ENCODE data around the gene TSPYL2. TPM values are rescaled to one million over a fixed set of nuclear protein-coding genes. Genes with fewer than 3 reads are reported as not detected.

The TSPYL2 gene
- total RNA-seq, 3 donors from 2014 or later (not counting 1 experiment from before 2014, with no cell fraction given), result 103 to 318 (median 139) TPM

DNA sequence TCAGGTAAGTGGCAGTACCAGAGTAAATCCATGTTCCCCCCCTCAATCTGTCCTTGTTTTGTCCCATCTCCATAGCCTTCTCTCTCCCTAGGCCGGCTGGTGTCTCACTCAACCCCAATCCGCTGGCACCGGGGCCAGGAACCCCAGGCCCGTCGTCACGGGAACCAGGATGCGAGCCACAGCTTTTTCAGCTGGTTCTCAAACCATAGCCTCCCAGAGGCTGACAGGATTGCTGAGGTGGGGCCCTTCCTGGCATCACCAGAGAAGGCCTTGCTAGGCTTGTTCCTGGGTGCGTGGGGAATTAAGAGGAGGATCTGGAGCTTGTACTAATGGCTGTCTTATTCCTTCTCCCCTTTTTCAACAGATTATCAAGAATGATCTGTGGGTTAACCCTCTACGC is 2.7 kb downstream of the TSPYL2 start:
- ATAC-seq, result no peak
- TF ChIP-seq, protein P1, sequence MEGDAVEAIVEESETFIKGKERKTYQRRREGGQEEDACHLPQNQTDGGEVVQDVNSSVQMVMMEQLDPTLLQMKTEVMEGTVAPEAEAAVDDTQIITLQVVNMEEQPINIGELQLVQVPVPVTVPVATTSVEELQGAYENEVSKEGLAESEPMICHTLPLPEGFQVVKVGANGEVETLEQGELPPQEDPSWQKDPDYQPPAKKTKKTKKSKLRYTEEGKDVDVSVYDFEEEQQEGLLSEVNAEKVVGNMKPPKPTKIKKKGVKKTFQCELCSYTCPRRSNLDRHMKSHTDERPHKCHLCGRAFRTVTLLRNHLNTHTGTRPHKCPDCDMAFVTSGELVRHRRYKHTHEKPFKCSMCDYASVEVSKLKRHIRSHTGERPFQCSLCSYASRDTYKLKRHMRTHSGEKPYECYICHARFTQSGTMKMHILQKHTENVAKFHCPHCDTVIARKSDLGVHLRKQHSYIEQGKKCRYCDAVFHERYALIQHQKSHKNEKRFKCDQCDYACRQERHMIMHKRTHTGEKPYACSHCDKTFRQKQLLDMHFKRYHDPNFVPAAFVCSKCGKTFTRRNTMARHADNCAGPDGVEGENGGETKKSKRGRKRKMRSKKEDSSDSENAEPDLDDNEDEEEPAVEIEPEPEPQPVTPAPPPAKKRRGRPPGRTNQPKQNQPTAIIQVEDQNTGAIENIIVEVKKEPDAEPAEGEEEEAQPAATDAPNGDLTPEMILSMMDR (IDR thresholded peaks at IDR 0.05), result no peak
- intact Hi-C loops (cut with micrococcal nuclease), result loop anchor here (5.0 to 10.0 kb wide), 2 partner anchors 142 to 600 kb away; partner anchors contain the start of genes HUWE1 and KDM5C
- Histone ChIP-seq H3K4me1 (ENCODE audit: control insufficient read depth, insufficient read depth, low read length) (peaks cover 28% of the 10 kb centered on the region), H3K4me3 (ENCODE audit: low read length) (no peak overlapping the region), H3K27me3 (ENCODE audit: control insufficient read depth, insufficient read depth, low read length) (no peaks in the 10 kb centered on the region), H3K36me3 (ENCODE audit: control insufficient read depth, insufficient read depth, low read length) (peaks cover 8% of the 10 kb centered on the region), H3K27ac (ENCODE audit: low read length) (no peak overlapping the region), H3K9me3 (ENCODE audit: control insufficient read depth, insufficient read depth, low read length) (no peaks in the 10 kb centered on the region)
- no peak for DNase-seq
- WGBS (ENCODE audit: insufficient coverage), result 100% methylated on average over 7 of the region's 9 CpGs
- H3K9me3 Mint-ChIP-seq, result no peaks in the 10 kb centered on the region
- H3K27ac Mint-ChIP-seq, result peak overlapping the region; percentile 60 to 86
- H3K4me1 Mint-ChIP-seq, result peaks cover 19 to 57% of the 10 kb centered on the region in 2 donors
- peak overlapping the region; percentile 26 for H3K4me3 Mint-ChIP-seq
- H3K36me3 Mint-ChIP-seq, result no peaks in the 10 kb centered on the region
- H3K27me3 Mint-ChIP-seq (ENCODE audit: low read depth in 2 of 2), result no peaks in the 10 kb centered on the region

DNA sequence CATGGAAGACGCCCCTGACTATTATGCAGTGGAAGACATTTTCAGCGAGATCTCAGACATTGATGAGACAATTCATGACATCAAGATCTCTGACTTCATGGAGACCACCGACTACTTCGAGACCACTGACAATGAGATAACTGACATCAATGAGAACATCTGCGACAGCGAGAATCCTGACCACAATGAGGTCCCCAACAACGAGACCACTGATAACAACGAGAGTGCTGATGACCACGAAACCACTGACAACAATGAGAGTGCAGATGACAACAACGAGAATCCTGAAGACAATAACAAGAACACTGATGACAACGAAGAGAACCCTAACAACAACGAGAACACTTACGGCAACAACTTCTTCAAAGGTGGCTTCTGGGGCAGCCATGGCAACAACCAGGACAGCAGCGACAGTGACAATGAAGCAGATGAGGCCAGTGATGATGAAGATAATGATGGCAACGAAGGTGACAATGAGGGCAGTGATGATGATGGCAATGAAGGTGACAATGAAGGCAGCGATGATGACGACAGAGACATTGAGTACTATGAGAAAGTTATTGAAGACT is 3.6 kb downstream of the TSPYL2 start:
- Histone ChIP-seq H3K27me3 (ENCODE audit: control insufficient read depth, insufficient read depth, low read length) (no peaks in the 10 kb centered on the region), H3K9me3 (ENCODE audit: control insufficient read depth, insufficient read depth, low read length) (no peaks in the 10 kb centered on the region), H3K4me3 (ENCODE audit: low read length) (no peak overlapping the region), H3K36me3 (ENCODE audit: control insufficient read depth, insufficient read depth, low read length) (peaks cover 8% of the 10 kb centered on the region), H3K27ac (ENCODE audit: low read length) (no peak overlapping the region), H3K4me1 (ENCODE audit: control insufficient read depth, insufficient read depth, low read length) (peaks cover 25% of the 10 kb centered on the region)
- no peaks in the 10 kb centered on the region for H3K9me3 Mint-ChIP-seq
- H3K36me3 Mint-ChIP-seq, result no peaks in the 10 kb centered on the region
- intact Hi-C loops (cut with micrococcal nuclease), result loop anchor here (5.0 to 10.0 kb wide), 2 partner anchors 142 to 599 kb away; partner anchors contain the start of genes HUWE1 and KDM5C
- TF ChIP-seq, protein P1 (IDR thresholded peaks at IDR 0.05), result no peak
- H3K4me3 Mint-ChIP-seq, result no peak overlapping the region
- peaks cover 18 to 53% of the 10 kb centered on the region in 2 donors for H3K4me1 Mint-ChIP-seq
- ATAC-seq, result peak in 1 of 3 donors; percentile 4
- H3K27ac Mint-ChIP-seq, result peak overlapping the region; percentile 6 to 86
- peak in 1 of 2 donors; percentile 60 for DNase-seq
- WGBS (ENCODE audit: insufficient coverage), result 67% methylated on average over 16 of the region's 17 CpGs
- H3K27me3 Mint-ChIP-seq (ENCODE audit: low read depth in 2 of 2), result no peaks in the 10 kb centered on the region

DNA sequence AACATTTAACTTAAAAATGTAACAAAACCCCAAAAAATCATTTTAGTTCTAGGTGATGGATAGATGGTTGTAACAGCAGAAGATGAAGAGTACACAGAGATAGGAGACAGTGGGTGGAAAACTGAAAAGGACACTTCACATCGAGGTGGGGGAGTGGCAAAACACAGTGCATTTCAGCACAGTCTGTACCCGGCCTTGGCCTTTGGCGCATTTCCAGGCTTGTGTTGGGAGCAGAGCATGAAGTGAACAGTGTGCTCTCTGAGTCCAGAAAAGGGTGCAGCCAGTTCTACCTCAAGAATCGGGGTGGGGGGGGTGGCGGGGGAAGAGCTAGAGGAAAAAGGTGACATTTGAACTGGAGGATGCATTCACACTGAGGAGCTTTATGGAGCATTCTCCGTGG is 4.3 kb downstream of the TSPYL2 start:
- Histone ChIP-seq H3K27me3 (ENCODE audit: control insufficient read depth, insufficient read depth, low read length) (no peaks in the 10 kb centered on the region), H3K4me1 (ENCODE audit: control insufficient read depth, insufficient read depth, low read length) (peaks cover 21% of the 10 kb centered on the region), H3K4me3 (ENCODE audit: low read length) (no peak overlapping the region), H3K9me3 (ENCODE audit: control insufficient read depth, insufficient read depth, low read length) (no peaks in the 10 kb centered on the region), H3K27ac (ENCODE audit: low read length) (no peak overlapping the region), H3K36me3 (ENCODE audit: control insufficient read depth, insufficient read depth, low read length) (peaks cover 8% of the 10 kb centered on the region)
- H3K36me3 Mint-ChIP-seq, result no peaks in the 10 kb centered on the region
- peak overlapping the region; percentile 6 to 86 for H3K27ac Mint-ChIP-seq
- DNase-seq (no peak), ATAC-seq (no peak)
- H3K27me3 Mint-ChIP-seq (ENCODE audit: low read depth in 2 of 2), result no peaks in the 10 kb centered on the region
- no peak overlapping the region for H3K4me3 Mint-ChIP-seq
- TF ChIP-seq, protein P1 (IDR thresholded peaks at IDR 0.05), result no peak
- WGBS (ENCODE audit: insufficient coverage), result 89% methylated on average over 6 of the region's 6 CpGs
- no peaks in the 10 kb centered on the region for H3K9me3 Mint-ChIP-seq
- intact Hi-C loops (cut with micrococcal nuclease), result loop anchor here (5.0 to 10.0 kb wide), 2 partner anchors 141 to 598 kb away; partner anchors contain the start of genes HUWE1 and KDM5C
- peaks cover 15 to 49% of the 10 kb centered on the region in 2 donors for H3K4me1 Mint-ChIP-seq
